ENCODE data around the gene PPARGC1A. TPM values are rescaled to one million over a fixed set of nuclear protein-coding genes. Genes with fewer than 3 reads are reported as not detected.

PPARGC1A gene
- total and polyA plus RNA-seq, 2 donors (not counting 1 experiment from before 2014, with no cell fraction given): not detected

DNA sequence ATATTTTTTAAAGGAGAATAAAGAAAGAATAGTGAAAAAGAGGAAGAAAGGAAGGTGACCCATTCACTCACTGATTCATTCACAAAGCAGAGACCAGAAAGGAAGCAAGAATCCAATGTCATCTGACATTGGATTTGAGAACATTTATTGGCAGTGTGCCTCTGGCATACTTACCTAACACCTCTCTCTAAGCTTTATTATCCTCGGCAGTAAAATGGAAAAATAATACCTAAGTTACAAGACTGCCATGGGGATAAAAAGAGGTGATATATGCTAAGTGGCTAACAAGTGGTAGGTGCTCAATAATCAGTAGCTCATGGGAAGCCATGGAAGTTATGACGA is 41.6 kb upstream of the PPARGC1A start:
- no peaks in the 10 kb centered on the region for H4K20me1 ChIP-seq (ENCODE audit: control insufficient read depth, insufficient read depth, low read length, poor library complexity, severe bottlenecking)
- DNase-seq (no peak), ATAC-seq (ENCODE audit: low read depth) (no peak)
- Mint-ChIP-seq H3K9me3 (ENCODE audit: insufficient read depth) (peaks cover 2% of the 10 kb centered on the region), H3K4me3 (no peak overlapping the region), H3K27me3 (no peaks in the 10 kb centered on the region), H3K4me1 (no peaks in the 10 kb centered on the region), H3K27ac (no peak overlapping the region)
- no peaks in the 10 kb centered on the region for H3K36me3 ChIP-seq (replicated peaks in 1 of 2; ENCODE audit: control extremely low read depth in 1 of 2, control insufficient read depth in 1 of 2, extremely low read depth in 1 of 2, insufficient read depth in 2 of 2, low read length in 1 of 2)
- intact Hi-C loops (cut with micrococcal nuclease): no loop called here
- H3K4me1 ChIP-seq (ENCODE audit: control insufficient read depth in 2 of 2, insufficient read depth in 2 of 2, low read length in 2 of 2): no peaks in the 10 kb centered on the region
- H3K9ac ChIP-seq (ENCODE audit: low read length): no peak overlapping the region
- H2AFZ ChIP-seq (ENCODE audit: insufficient read depth, low read depth, low read length, poor library complexity, severe bottlenecking): no peak overlapping the region
- 100% methylated on average over 1 of the region's 2 CpGs for WGBS (ENCODE audit: insufficient coverage)
- no peaks in the 10 kb centered on the region for H3K27me3 ChIP-seq (replicated peaks in 1 of 4; ENCODE audit: control extremely low read depth in 1 of 4, control insufficient read depth in 3 of 4, insufficient read depth in 4 of 4, low read length in 3 of 4)
- H3K9me3 ChIP-seq (ENCODE audit: control extremely low read depth in 1 of 3, control insufficient read depth in 2 of 3, insufficient read depth in 1 of 3, low read length in 2 of 3): peaks cover 0 to 10% (median 0%) of the 10 kb centered on the region in 3 donors
- ChIA-PET CTCF (no interaction called here), POLR2A (no interaction called here)
- no peak overlapping the region for H3K4me2 ChIP-seq (replicated peaks; ENCODE audit: low read depth, low read length, poor library complexity, severe bottlenecking)
- no peaks in the 10 kb centered on the region for H3K79me2 ChIP-seq (ENCODE audit: control insufficient read depth, insufficient read depth, low read length)
- TF ChIP-seq, protein P1, sequence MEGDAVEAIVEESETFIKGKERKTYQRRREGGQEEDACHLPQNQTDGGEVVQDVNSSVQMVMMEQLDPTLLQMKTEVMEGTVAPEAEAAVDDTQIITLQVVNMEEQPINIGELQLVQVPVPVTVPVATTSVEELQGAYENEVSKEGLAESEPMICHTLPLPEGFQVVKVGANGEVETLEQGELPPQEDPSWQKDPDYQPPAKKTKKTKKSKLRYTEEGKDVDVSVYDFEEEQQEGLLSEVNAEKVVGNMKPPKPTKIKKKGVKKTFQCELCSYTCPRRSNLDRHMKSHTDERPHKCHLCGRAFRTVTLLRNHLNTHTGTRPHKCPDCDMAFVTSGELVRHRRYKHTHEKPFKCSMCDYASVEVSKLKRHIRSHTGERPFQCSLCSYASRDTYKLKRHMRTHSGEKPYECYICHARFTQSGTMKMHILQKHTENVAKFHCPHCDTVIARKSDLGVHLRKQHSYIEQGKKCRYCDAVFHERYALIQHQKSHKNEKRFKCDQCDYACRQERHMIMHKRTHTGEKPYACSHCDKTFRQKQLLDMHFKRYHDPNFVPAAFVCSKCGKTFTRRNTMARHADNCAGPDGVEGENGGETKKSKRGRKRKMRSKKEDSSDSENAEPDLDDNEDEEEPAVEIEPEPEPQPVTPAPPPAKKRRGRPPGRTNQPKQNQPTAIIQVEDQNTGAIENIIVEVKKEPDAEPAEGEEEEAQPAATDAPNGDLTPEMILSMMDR (IDR thresholded peaks at IDR 0.05): no peak
- no peak for TF ChIP-seq EZH2 (IDR thresholded peaks at IDR 0.05; ENCODE audit: borderline replicate concordance, insufficient read depth, low read depth, low read length, poor library complexity, severe bottlenecking)
- no peak overlapping the region for H3K27ac ChIP-seq (ENCODE audit: low read length in 2 of 2)
- no peak overlapping the region for H3K4me3 ChIP-seq (ENCODE audit: control extremely low read depth in 1 of 5, extremely low read depth in 1 of 5, insufficient read depth in 1 of 5, low read depth in 2 of 5, low read length in 4 of 5)

DNA sequence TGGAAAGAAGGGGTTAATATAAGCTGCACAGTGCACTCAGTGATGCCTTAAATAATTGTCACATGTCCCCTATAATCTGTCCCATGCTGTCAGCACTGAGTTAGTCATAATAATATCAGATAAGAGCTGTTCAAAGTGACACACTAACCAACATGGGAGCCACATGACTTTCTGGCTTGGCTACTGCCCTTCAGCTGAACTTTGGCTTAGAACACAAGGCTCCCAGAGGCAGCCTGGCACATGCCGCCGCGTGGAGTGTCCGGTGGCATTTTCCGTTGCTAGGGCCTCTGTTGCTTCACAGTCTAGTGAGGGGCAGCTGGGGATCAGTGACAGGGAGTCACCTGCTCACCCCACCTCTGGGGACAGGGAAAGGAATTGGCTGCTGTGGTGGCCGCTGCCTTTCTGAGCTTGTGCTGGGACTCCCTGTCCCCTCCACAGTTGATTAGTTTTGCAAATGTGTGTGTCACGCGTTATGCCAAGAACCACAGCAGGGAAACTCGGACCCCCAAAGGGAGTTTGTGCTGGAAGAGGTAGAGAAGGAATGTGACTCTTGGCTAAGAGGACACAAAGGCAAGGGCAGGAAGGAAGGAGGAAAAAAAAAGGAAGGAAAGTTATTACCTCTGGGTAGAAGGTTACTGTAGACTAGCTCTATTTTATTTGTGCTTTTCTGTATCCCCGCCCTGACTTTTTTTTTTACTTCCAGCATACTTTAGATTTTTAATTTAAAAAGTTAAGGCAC is 41.1 kb upstream of the PPARGC1A start:
- no peaks in the 10 kb centered on the region for H3K4me1 ChIP-seq (ENCODE audit: control insufficient read depth in 2 of 2, insufficient read depth in 2 of 2, low read length in 2 of 2)
- ChIA-PET POLR2A (no interaction called here), CTCF (no interaction called here)
- 88% methylated on average over 9 of the region's 10 CpGs for WGBS (ENCODE audit: insufficient coverage)
- peaks cover 0 to 8% (median 0%) of the 10 kb centered on the region in 3 donors for H3K9me3 ChIP-seq (ENCODE audit: control extremely low read depth in 1 of 3, control insufficient read depth in 2 of 3, insufficient read depth in 1 of 3, low read length in 2 of 3)
- H3K36me3 ChIP-seq (replicated peaks in 1 of 2; ENCODE audit: control extremely low read depth in 1 of 2, control insufficient read depth in 1 of 2, extremely low read depth in 1 of 2, insufficient read depth in 2 of 2, low read length in 1 of 2): no peaks in the 10 kb centered on the region
- H3K4me3 ChIP-seq (ENCODE audit: control extremely low read depth in 1 of 5, extremely low read depth in 1 of 5, insufficient read depth in 1 of 5, low read depth in 2 of 5, low read length in 4 of 5): no peak overlapping the region
- no peak for DNase-seq
- no peak overlapping the region for H3K27ac Mint-ChIP-seq
- no peaks in the 10 kb centered on the region for H3K79me2 ChIP-seq (ENCODE audit: control insufficient read depth, insufficient read depth, low read length)
- H3K27ac ChIP-seq (ENCODE audit: low read length in 2 of 2): no peak overlapping the region
- H3K27me3 ChIP-seq (replicated peaks in 1 of 4; ENCODE audit: control extremely low read depth in 1 of 4, control insufficient read depth in 3 of 4, insufficient read depth in 4 of 4, low read length in 3 of 4): no peaks in the 10 kb centered on the region
- ATAC-seq (ENCODE audit: low read depth): no peak
- no peak overlapping the region for H3K9ac ChIP-seq (ENCODE audit: low read length)
- no peak overlapping the region for H3K4me2 ChIP-seq (replicated peaks; ENCODE audit: low read depth, low read length, poor library complexity, severe bottlenecking)
- intact Hi-C loops (cut with micrococcal nuclease): no loop called here
- H3K9me3 Mint-ChIP-seq (ENCODE audit: insufficient read depth): peaks cover 2% of the 10 kb centered on the region
- TF ChIP-seq, protein P1 (IDR thresholded peaks at IDR 0.05): no peak
- no peak for TF ChIP-seq EZH2 (IDR thresholded peaks at IDR 0.05; ENCODE audit: borderline replicate concordance, insufficient read depth, low read depth, low read length, poor library complexity, severe bottlenecking)
- no peak overlapping the region for H2AFZ ChIP-seq (ENCODE audit: insufficient read depth, low read depth, low read length, poor library complexity, severe bottlenecking)
- H3K4me3 Mint-ChIP-seq: no peak overlapping the region
- no peaks in the 10 kb centered on the region for H3K4me1 Mint-ChIP-seq
- H3K27me3 Mint-ChIP-seq: no peaks in the 10 kb centered on the region
- no peaks in the 10 kb centered on the region for H4K20me1 ChIP-seq (ENCODE audit: control insufficient read depth, insufficient read depth, low read length, poor library complexity, severe bottlenecking)

All from B cell (primary cell).